ENCODE data around the gene GPR137B. TPM values are rescaled to one million over a fixed set of nuclear protein-coding genes. Genes with fewer than 3 reads are reported as not detected.
A peak's percentile ranks its signal among the peaks of the same experiment; 100 is the strongest.

GPR137B gene
- total and polyA plus RNA-seq, 2 experiments from 2014 or later: 4.5 to 11.1 TPM

- no peaks in the 10 kb centered on the region for H3K79me2 ChIP-seq (replicated peaks; ENCODE audit: insufficient read depth)
- H3K27me3 ChIP-seq (ENCODE audit: insufficient read depth): no peaks in the 10 kb centered on the region
- no peak overlapping the region for H3K27ac ChIP-seq (ENCODE audit: low read depth)
- H3K4me3 ChIP-seq: no peak overlapping the region
- peaks cover 4% of the 10 kb centered on the region for H4K20me1 ChIP-seq (replicated peaks; ENCODE audit: insufficient read depth)
- peak; percentile 85 for ATAC-seq
- H3K9me2 ChIP-seq (ENCODE audit: insufficient read depth): no peaks in the 10 kb centered on the region
- no peak overlapping the region for H2AFZ ChIP-seq
- Mint-ChIP-seq H3K4me3 (no peak overlapping the region), H3K36me3 (ENCODE audit: low read depth) (peaks cover 4% of the 10 kb centered on the region; the same call in 2 of the 3 replicates), H3K27ac (peak overlapping the region; percentile 31), H3K9me3 (no peaks in the 10 kb centered on the region), H3K27me3 (ENCODE audit: insufficient read depth, low read depth, poor library complexity) (no peaks in the 10 kb centered on the region), H3K4me1 (peaks cover 13% of the 10 kb centered on the region; the same call in 2 of the 3 replicates)
- H3F3A ChIP-seq (replicated peaks; ENCODE audit: low read depth): no peaks in the 10 kb centered on the region
- H3K36me3 ChIP-seq (ENCODE audit: insufficient read depth): no peaks in the 10 kb centered on the region
- no peak overlapping the region for H3K4me2 ChIP-seq
- DNase-seq (ENCODE audit: low spot score): peak; percentile 62
- peaks cover 3% of the 10 kb centered on the region; the same call in 1 of the 2 replicates for H3K4me1 ChIP-seq (ENCODE audit: insufficient read depth)
- TF ChIP-seq, protein P1, sequence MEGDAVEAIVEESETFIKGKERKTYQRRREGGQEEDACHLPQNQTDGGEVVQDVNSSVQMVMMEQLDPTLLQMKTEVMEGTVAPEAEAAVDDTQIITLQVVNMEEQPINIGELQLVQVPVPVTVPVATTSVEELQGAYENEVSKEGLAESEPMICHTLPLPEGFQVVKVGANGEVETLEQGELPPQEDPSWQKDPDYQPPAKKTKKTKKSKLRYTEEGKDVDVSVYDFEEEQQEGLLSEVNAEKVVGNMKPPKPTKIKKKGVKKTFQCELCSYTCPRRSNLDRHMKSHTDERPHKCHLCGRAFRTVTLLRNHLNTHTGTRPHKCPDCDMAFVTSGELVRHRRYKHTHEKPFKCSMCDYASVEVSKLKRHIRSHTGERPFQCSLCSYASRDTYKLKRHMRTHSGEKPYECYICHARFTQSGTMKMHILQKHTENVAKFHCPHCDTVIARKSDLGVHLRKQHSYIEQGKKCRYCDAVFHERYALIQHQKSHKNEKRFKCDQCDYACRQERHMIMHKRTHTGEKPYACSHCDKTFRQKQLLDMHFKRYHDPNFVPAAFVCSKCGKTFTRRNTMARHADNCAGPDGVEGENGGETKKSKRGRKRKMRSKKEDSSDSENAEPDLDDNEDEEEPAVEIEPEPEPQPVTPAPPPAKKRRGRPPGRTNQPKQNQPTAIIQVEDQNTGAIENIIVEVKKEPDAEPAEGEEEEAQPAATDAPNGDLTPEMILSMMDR (conservative IDR thresholded peaks at IDR 0.05; ENCODE audit: low read depth in 2 of 2): peak; percentile 36 to 73; a peak in 3 of 4 replicates
- no peak for TF ChIP-seq POLR2AphosphoS5 (IDR thresholded peaks at IDR 0.05; ENCODE audit: low read depth)
Measured at GRCh38 chr1:236168716-236169429, 26.5 kb downstream of the GPR137B start.

DNA sequence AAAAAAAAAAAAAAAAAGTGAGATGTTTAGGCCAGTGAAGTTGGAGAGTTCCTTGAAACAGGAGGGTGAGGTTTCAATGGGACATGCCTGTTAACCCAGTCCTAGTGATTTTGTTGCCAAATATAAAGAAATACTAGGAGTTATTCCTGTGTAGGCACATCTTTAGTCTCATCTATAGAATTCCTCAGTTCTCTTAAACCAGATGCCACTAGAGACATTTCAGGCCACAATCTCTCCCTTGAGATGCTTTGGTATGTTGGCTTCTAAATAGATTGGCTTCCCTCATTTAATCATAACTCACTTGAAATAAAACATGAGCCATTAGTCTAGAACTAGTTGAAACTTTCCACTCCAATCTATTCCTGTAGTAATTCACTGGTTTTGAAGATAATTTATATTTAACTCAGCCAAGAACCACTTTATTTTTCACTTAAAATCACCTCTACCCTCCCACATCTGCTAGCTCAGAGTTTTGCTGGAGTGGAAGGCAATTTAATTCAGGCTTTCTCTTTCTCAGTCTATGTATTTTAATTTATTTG lies 29.8 kb downstream of the GPR137B start:
- no peaks in the 10 kb centered on the region for H3K27me3 ChIP-seq (ENCODE audit: insufficient read depth)
- no peaks in the 10 kb centered on the region for H3K79me2 ChIP-seq (replicated peaks; ENCODE audit: insufficient read depth)
- H3K4me2 ChIP-seq: no peak overlapping the region
- Mint-ChIP-seq H3K27ac (no peak overlapping the region), H3K36me3 (ENCODE audit: low read depth) (no peaks in the 10 kb centered on the region; the same call in 2 of the 3 replicates), H3K9me3 (no peaks in the 10 kb centered on the region), H3K4me1 (peaks cover 16% of the 10 kb centered on the region; the same call in 2 of the 3 replicates), H3K27me3 (ENCODE audit: insufficient read depth, low read depth, poor library complexity) (peaks cover 5% of the 10 kb centered on the region), H3K4me3 (no peak overlapping the region)
- no peaks in the 10 kb centered on the region for H3K9me2 ChIP-seq (ENCODE audit: insufficient read depth)
- no peak overlapping the region for H2AFZ ChIP-seq
- peaks cover 2% of the 10 kb centered on the region for H4K20me1 ChIP-seq (replicated peaks; ENCODE audit: insufficient read depth)
- H3F3A ChIP-seq (replicated peaks; ENCODE audit: low read depth): no peaks in the 10 kb centered on the region
- H3K27ac ChIP-seq (ENCODE audit: low read depth): no peak overlapping the region
- H3K4me3 ChIP-seq: no peak overlapping the region
- ATAC-seq (no peak), DNase-seq (ENCODE audit: low spot score) (no peak)
- no peaks in the 10 kb centered on the region for H3K36me3 ChIP-seq (ENCODE audit: insufficient read depth)
- H3K4me1 ChIP-seq (ENCODE audit: insufficient read depth): peaks cover 3% of the 10 kb centered on the region; the same call in 1 of the 2 replicates
- TF ChIP-seq CREB1 (CRISPR knock-in tag; IDR thresholded peaks at IDR 0.05; ENCODE audit: low read depth): no peak
- no peak for TF ChIP-seq POLR2AphosphoS5 (IDR thresholded peaks at IDR 0.05; ENCODE audit: low read depth)
- TF ChIP-seq ZNF331 (CRISPR knock-in tag; IDR thresholded peaks at IDR 0.05; ENCODE audit: low read depth): no peak
- no peak for TF ChIP-seq NANOG (IDR thresholded peaks at IDR 0.05; ENCODE audit: borderline replicate concordance)
- TF ChIP-seq ZNF114 (CRISPR knock-in tag; IDR thresholded peaks at IDR 0.05): no peak
- TF ChIP-seq, protein P2, sequence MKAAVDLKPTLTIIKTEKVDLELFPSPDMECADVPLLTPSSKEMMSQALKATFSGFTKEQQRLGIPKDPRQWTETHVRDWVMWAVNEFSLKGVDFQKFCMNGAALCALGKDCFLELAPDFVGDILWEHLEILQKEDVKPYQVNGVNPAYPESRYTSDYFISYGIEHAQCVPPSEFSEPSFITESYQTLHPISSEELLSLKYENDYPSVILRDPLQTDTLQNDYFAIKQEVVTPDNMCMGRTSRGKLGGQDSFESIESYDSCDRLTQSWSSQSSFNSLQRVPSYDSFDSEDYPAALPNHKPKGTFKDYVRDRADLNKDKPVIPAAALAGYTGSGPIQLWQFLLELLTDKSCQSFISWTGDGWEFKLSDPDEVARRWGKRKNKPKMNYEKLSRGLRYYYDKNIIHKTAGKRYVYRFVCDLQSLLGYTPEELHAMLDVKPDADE (IDR thresholded peaks at IDR 0.05): no peak
- TF ChIP-seq STAT1 (IDR thresholded peaks at IDR 0.05; ENCODE audit: unreplicated experiment): no peak
- TF ChIP-seq EZH2phosphoT487 (IDR thresholded peaks at IDR 0.05; ENCODE audit: unreplicated experiment): no peak
- no peak for TF ChIP-seq EZH2 (IDR thresholded peaks at IDR 0.05; ENCODE audit: low read depth, unreplicated experiment)
- TF ChIP-seq REST (IDR thresholded peaks at IDR 0.05; ENCODE audit: unreplicated experiment): no peak
- TF ChIP-seq JUNB (IDR thresholded peaks at IDR 0.05; ENCODE audit: unreplicated experiment): no peak
